ENCODE data around the gene KIF13A.

DNA sequence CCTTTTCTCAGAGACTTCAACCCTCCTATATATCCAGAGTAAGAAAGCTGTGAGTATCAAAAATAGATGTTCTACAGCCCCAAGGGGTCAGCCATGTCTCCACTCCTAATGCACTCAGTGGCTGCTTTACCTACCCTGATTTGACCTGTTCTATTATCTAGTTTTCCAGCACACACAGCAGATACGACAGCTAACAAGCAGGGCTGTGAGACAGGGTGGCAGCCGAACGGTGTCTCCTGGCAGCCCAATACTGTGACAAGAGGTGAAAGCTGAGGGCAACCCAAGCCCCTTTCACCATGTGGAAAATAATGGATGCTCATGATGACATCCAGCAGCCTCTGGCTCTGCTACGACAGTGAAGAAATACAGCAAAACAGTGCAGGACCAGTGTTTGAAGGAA, 67.9 kb downstream of the KIF13A start:
- TF ChIP-seq CTCF (conservative IDR thresholded peaks at IDR 0.05) (no peak), EZH2 (IDR thresholded peaks at IDR 0.05; ENCODE audit: low read depth) (no peak)
